Raji (cell line): ENCODE results near the gene MED12L.

Experiments used
- POLR2A ChIP-seq: IDR thresholded peaks from 2 replicates; pipeline ENCODE4 v1.6.1; 2011; ENCODE audit warnings: low read depth, low read length, control low read depth; ENCODE audit not compliant: insufficient read depth

The MED12L gene

DNA sequence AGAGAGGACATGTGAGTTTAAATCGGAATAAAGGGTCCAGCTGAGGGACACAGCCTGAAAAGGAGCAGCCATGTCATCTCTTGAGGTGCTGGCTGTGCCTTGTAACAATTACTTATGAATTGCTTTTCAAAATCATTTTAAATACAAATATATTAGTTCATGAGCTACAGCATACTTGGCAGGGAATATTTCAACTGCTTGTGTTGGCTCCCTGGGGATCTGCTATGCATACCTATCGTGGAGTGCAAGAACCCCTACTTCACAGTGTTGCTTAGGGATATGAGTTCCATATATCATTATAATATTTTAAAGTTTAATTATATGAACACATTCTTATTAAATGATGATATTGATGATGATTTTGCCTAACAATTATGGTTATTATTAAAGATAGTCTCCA is 212.0 kb downstream of the MED12L start:
- TF ChIP-seq POLR2A = no peak

GRCh38 chr3:151299006-151299405 is 213.5 kb downstream of the MED12L start:
- TF ChIP-seq POLR2A = no peak

DNA sequence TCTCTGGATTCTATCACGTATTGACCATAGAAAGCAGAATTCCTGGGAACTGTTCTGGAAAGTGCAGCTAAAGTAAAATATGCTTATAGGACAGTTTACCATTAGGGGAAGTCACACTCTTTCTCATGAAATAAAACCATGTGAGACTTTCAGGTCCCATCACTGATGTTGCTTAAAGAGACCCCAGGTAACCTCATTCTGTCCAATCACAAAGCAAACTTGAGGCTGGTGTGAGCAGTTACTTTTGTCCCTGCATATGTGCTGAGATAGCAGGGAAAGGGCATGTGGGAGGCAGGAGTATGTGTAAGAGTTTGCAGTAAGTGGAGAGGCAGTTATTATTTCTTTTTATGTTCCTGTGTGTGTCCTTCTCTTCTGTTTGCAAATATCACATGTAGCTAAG is 215.1 kb downstream of the MED12L start:
- no peak for TF ChIP-seq POLR2A

GRCh38 chr3:151301787-151302186 is 216.3 kb downstream of the MED12L start:
- no peak for TF ChIP-seq POLR2A

DNA sequence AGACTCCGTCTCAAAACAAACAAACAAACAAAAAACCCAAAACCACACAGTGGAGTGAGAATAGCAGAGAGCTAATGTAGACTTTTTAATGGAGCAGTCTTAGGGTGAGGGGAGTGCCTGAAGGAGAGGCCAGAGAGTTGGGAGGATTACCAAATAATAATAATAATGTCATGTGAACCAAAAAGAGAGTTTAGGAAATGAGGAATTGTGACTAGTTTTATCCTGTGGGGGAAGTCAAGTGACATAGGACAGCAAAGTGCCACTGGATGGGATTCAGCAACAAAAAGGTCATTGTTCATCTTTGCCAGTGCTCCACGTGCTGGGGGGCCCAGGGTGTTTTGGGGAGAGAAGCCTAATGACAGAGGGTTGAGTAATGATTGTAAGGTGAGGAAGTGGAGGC is 218.3 kb downstream of the MED12L start:
- TF ChIP-seq POLR2A = no peak

DNA sequence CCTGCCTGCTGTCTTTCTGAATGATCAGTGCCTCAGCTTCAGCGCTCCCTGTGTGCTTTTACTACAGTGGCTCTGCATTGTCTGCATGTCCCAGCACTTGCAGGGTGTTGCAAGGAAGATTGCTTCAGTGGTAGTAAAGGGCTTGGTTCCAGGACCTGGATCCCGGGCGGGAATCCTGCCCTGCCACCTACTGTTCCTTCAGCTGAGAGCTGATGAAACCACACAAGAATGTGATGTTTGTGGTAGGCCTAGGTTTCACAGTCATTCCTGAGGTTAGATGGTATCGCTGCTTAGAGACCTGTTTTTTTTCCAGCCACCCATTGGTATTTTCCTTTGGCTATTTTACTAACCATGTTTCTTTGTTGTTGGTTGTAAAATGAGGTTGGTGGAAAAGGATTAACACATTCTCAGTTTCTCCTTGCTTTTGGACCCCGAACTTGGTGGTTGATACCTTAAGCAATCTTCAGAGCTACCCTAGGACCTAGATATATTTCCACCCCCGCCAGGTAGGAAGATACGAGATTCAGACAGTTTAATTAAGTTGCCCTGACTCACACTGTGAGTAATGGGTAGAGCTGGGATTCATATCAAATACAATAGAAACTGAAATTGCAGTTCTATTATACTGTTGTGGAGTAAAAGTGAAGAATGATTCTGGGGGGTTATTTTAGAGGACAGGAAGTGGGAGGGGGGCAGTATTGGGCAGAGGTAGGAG is 219.8 kb downstream of the MED12L start:
- no peak for TF ChIP-seq POLR2A

GRCh38 chr3:151305775-151306151 is 220.3 kb downstream of the MED12L start:
- no peak for TF ChIP-seq POLR2A

- no peak for TF ChIP-seq POLR2A
Observed at GRCh38 chr3:151306168-151306810, 220.8 kb downstream of the MED12L start.

GRCh38 chr3:151307131-151307530 is 221.7 kb downstream of the MED12L start:
- TF ChIP-seq POLR2A = no peak

- no peak for TF ChIP-seq POLR2A
Observed at GRCh38 chr3:151307583-151308488, 222.4 kb downstream of the MED12L start.

DNA sequence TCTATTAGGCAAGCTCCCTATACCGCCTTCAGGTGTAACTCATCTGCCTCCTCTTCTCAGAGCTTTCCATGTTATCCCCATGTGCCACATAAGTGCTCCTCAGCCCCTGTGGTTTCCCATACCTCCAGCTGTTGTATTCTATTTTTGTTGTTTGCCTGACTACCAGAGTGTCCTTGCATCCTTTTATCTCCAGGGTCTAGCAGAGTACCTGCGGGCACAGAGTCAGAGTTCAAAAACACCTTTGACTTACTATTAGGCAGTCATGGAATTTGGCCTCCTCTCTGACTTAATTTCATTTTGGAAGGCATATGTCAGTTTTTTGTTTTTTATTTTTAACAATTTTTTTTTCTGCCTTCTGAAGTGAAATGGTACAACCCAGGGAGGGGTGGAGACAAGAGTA is 224.1 kb downstream of the MED12L start:
- TF ChIP-seq POLR2A = no peak

DNA sequence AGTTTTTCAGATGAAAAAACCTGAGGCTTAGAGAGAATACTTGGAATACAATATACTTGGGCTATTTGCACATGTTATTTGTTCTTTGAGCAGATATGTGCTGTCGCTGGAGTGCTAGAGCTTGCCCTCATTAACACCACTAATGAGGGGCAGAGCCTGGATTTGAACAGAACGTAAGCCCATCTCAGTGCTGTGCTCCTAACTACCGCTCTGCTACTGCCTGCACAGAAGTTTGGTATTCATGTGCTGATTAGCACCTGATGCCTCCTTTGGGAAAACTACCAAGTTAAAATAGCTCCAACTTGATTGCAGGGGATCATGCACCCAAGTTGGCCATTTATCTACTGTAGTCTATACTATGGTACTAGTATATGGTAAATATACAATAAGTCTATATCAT is 227.5 kb downstream of the MED12L start:
- TF ChIP-seq POLR2A = no peak

GRCh38 chr3:151314137-151314536 is 228.7 kb downstream of the MED12L start:
- no peak for TF ChIP-seq POLR2A

- no peak for TF ChIP-seq POLR2A
Observed at GRCh38 chr3:151314593-151314992, 229.1 kb downstream of the MED12L start.

- no peak for TF ChIP-seq POLR2A
Observed at GRCh38 chr3:151315136-151315535, 229.7 kb downstream of the MED12L start.

- TF ChIP-seq POLR2A = no peak
Observed at GRCh38 chr3:151315846-151316245, 230.4 kb downstream of the MED12L start.

- TF ChIP-seq POLR2A = no peak
Observed at GRCh38 chr3:151316267-151316991, 231.0 kb downstream of the MED12L start, which contains the start of gene GPR87. GPR87 (minus strand) TSS chr3:151316820; CDS start chr3:151300100, 16,720 bp downstream.
